HG02610 (cell line): ENCODE data around the gene SYNCRIP.
"Not testable (repeated sequence)": the region's sequence is repeated elsewhere in the genome, so short reads cannot be mapped to it uniquely, and the experiment has no call there.

Experiments
- ATAC-seq: cut with Tn5 transposase; IDR thresholded peaks from one replicate; pipeline ENCODE4 v1.9.1; 2021; ENCODE audit warnings: mild to moderate bottlenecking, moderate library complexity; ENCODE audit not compliant: unreplicated experiment

The SYNCRIP gene

GRCh38 chr6:85670573-85670972 is 27.9 kb upstream of the SYNCRIP start:
- no peak for ATAC-seq

- peak; percentile 96 for ATAC-seq
Measured at GRCh38 chr6:85669735-85670194, 27.1 kb upstream of the SYNCRIP start.

GRCh38 chr6:85662251-85662650 is 19.6 kb upstream of the SYNCRIP start:
- no peak for ATAC-seq

GRCh38 chr6:85660181-85660611 is 17.5 kb upstream of the SYNCRIP start:
- ATAC-seq, result no peak

GRCh38 chr6:85650606-85651005 is 7.9 kb upstream of the SYNCRIP start:
- no peak for ATAC-seq

DNA sequence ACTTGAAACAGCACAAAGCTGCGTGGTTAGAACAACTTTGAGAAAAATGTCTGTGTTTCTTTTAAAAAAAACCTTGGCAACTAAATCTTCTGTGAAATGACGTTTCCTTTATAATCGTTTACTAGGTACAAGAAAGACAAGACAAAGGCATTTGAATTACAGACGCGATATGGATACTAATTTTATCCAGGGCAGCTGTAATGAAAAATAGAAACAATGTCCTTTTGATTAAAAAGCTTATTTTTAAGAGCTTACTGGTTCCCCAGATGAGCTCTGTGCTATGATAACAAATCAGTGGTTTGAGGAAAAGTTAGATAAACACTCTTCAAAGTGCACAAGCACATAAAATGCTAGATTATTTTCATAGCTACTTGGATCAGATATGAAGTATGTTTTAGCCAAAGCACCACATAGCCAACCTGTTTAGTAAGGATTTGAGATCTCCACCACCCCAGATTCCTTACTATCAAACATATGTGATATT is 1.6 kb upstream of the SYNCRIP start:
- ATAC-seq, result no peak

GRCh38 chr6:85643537-85644278 is 1.0 kb upstream of the SYNCRIP start:
- ATAC-seq, result peak; percentile 57

GRCh38 chr6:85641897-85642773 is 551 bp downstream of the SYNCRIP start:
- no peak for ATAC-seq

DNA sequence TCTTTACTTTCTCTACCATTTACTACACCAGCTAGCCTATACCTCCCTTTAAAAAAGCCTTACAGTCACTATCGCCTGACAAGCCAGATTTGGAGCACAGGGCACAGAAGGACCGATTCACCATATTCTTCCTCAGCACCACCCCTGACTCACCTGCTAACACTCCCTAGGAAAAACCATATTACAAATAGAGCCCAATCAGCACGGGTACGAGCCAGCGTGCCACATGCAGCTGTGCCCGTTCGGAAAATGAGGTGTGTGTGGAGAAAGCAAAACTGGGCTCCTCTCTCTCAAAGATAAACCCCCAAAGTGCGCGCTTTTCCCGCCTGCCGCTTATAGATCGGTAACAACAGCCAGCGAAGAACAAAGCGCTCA is 1.2 kb downstream of the SYNCRIP start:
- no peak for ATAC-seq

DNA sequence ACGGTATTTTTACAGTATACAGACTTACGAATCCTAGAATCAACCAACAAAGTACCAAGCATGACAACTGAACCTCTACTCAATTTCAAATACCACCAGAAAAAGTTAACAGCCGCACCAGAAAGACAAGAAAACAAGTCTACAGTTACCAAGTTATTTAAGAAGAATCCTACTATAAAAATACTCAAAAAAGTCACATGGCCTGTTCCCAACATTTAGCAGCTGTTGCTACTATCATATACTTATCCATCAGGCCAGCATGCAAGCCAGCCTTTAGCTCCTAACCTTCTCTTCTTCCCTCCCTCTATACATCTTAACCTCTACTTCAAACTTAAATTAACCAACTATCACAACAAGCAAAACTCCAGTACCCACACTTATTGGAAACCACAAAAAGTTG is 1.9 kb downstream of the SYNCRIP start:
- no peak for ATAC-seq

DNA sequence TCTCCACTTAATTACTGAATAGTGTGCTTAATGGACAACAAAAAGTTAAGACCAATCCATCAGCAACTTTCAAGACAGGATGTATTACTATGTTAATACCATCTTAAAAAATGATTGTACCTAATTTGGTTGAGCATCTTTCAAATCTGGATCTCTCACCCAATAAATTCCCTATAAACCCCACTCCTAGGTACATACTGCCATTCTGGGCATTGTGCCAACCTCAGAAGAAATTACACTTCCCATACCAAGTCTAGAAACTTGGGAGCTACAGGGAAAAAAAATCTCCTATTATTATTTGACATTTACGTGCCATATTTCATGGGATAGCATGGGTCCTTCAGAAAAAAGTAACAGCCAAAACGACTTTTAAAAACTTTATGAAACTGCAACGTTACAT is 5.1 kb downstream of the SYNCRIP start:
- no peak for ATAC-seq

GRCh38 chr6:85632164-85632942 is 10.3 kb downstream of the SYNCRIP start:
- ATAC-seq, result no peak

DNA sequence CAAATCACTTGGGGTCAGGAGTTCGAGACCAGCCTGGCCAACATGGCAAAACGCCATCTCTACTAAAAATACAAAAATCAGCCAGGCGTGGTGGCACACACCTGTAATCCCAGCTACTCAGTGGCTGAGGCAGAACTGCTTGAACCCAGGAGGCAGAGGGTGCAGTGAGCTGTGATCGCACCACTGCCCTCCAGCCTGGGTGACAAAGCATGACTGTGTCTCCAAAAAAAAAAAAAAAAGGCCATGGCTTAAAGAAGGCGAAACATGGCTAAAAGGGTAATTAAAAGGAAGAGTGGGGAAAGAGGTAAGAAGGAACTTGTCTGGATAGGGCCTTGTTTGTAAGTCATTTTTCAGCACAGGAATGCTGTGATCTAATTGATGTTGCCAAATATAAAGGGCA is 11.6 kb downstream of the SYNCRIP start:
- not testable (repeated sequence) for ATAC-seq

DNA sequence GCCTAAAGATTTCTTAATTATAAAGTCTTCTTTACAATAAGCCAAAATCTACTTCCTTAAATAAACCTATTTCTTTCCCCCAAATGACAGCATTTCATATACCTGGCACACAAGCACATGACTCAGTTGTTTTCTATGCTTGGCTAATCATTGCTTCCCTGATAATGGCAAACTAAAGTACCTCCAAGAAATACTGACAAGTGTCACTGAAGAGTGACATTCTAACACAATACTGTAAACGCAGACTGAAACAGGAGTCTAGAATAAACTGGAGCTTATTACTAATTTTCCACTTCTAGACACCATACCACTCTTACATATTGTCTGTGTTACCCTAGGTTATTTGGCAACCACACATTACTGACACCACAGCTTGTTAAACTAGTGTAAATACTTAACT is 14.3 kb downstream of the SYNCRIP start:
- ATAC-seq, result no peak

- ATAC-seq, result no peak
Measured at GRCh38 chr6:85620308-85620707, 22.4 kb downstream of the SYNCRIP start.

DNA sequence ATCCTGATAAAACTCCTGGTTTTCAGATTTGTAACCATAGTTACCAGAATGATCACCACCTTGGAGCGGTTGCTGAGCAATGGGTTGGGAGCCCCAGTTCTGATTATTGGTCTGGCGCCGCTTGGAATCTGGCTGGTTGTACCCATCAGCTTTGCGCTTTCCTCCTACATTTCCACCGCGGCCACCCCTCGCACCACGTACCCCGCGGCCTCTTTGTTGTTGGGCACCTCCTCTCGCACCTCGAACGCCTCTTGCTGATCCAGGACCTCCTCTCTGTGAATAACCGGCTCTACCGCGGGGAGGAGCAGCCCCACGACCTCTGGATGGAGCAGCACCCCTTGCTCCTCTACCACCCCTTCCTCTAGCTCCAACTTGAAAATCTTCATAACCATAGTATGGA is 27.9 kb downstream of the SYNCRIP start:
- no peak for ATAC-seq

- no peak for ATAC-seq
Measured at GRCh38 chr6:85612690-85613474, 29.8 kb downstream of the SYNCRIP start.

DNA sequence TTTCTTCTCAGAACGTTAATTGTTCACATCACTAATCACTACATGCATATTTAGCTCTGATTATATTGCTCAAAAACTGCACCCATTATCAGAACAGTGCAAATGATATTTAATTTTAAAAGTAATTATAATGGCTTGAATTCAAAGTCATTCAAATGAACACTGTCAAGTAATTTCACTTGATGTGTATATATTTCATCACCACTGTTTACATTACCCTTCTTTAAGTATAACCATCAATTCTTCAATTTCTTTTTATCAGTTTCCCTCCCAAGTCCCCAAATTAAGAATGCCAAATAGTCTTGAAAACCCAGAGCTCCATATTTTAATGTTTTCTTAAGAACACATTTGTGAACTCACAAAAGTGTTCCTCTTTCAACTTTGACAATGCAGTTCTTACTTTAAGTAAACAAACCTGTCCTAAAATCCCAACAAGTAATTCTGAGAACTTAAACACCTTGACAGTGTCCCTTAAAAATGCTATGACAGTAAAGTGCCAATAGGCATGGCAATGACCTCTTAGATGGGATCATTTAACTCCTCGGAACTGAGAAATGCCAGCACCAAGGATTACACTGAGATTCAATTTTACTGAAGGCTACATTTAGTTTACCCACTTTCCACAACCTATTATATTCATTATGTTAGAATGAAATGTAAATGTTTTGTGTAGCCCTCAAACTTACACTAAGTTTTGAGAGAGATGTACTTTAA is 32.3 kb downstream of the SYNCRIP start:
- ATAC-seq, result no peak

DNA sequence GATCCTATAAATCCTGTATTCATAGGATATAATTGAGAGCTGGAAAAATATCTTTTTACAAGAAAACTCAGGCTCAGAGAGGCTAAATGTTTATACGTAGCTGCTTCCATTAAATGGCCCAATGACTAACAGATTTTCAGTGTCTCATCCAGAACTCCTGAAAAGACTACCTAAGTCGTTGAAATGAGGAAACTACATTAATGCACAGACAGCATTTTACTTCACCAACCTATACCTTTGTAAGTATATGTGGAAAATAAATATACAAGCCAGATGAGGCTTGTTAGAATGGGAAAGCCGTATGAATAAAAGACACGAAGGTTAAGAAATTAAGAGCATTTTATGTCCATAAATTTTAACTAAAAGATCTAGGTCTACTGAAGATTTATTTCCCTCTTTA is 40.6 kb downstream of the SYNCRIP start:
- no peak for ATAC-seq
